Superior temporal gyrus (tissue), 1 donor: ENCODE results near the gene FRY.
A peak's percentile ranks its signal among the peaks of the same experiment; 100 is the strongest.

ENCODE experiments used
- DNase-seq: peaks from one replicate; pipeline ENCODE4 v3.0.0-alpha.2; 2016; ENCODE audit errors: extremely low spot score

The FRY gene

GRCh38 chr13:32214071-32214470 is 182.5 kb downstream of the FRY start:
- no peak for DNase-seq

GRCh38 chr13:32216281-32216680 is 184.7 kb downstream of the FRY start:
- DNase-seq, result no peak

GRCh38 chr13:32222046-32222676 is 190.6 kb downstream of the FRY start:
- no peak for DNase-seq

GRCh38 chr13:32224916-32225315 is 193.3 kb downstream of the FRY start:
- no peak for DNase-seq

- no peak for DNase-seq
Observed at GRCh38 chr13:32225481-32225931, 193.9 kb downstream of the FRY start.

GRCh38 chr13:32228330-32229041 is 196.9 kb downstream of the FRY start:
- no peak for DNase-seq

GRCh38 chr13:32229443-32229842 is 197.9 kb downstream of the FRY start:
- DNase-seq, result peak; percentile 62

GRCh38 chr13:32232263-32232662 is 200.7 kb downstream of the FRY start:
- DNase-seq, result no peak

GRCh38 chr13:32233062-32233461 is 201.5 kb downstream of the FRY start:
- DNase-seq, result no peak

GRCh38 chr13:32234914-32235313 is 203.3 kb downstream of the FRY start:
- no peak for DNase-seq

GRCh38 chr13:32237681-32238080 is 206.1 kb downstream of the FRY start:
- no peak for DNase-seq

- DNase-seq, result no peak
Observed at GRCh38 chr13:32243695-32244094, 212.1 kb downstream of the FRY start.

GRCh38 chr13:32245555-32245954 is 214.0 kb downstream of the FRY start:
- no peak for DNase-seq

- DNase-seq, result peak; percentile 34
Observed at GRCh38 chr13:32246468-32246867, 214.9 kb downstream of the FRY start.

- no peak for DNase-seq
Observed at GRCh38 chr13:32247887-32248286, 216.3 kb downstream of the FRY start.

- no peak for DNase-seq
Observed at GRCh38 chr13:32248801-32249200, 217.2 kb downstream of the FRY start.

GRCh38 chr13:32252812-32253438 is 221.4 kb downstream of the FRY start:
- DNase-seq, result no peak

GRCh38 chr13:32253911-32254399 is 222.4 kb downstream of the FRY start:
- DNase-seq, result no peak

GRCh38 chr13:32254416-32254815 is 222.8 kb downstream of the FRY start:
- DNase-seq, result no peak

GRCh38 chr13:32254916-32255723 is 223.5 kb downstream of the FRY start:
- DNase-seq, result no peak

GRCh38 chr13:32255724-32256109 is 224.1 kb downstream of the FRY start:
- DNase-seq, result no peak

- DNase-seq, result no peak
Observed at GRCh38 chr13:32256243-32256642, 224.7 kb downstream of the FRY start.
